ENCODE data around the gene ZNF665. TPM values are rescaled to one million over a fixed set of nuclear protein-coding genes. Genes with fewer than 3 reads are reported as not detected.
A peak's percentile ranks its signal among the peaks of the same experiment; 100 is the strongest.

Gene ZNF665
- total RNA-seq, 1 experiment from 2014 or later, result 3.0 TPM

DNA sequence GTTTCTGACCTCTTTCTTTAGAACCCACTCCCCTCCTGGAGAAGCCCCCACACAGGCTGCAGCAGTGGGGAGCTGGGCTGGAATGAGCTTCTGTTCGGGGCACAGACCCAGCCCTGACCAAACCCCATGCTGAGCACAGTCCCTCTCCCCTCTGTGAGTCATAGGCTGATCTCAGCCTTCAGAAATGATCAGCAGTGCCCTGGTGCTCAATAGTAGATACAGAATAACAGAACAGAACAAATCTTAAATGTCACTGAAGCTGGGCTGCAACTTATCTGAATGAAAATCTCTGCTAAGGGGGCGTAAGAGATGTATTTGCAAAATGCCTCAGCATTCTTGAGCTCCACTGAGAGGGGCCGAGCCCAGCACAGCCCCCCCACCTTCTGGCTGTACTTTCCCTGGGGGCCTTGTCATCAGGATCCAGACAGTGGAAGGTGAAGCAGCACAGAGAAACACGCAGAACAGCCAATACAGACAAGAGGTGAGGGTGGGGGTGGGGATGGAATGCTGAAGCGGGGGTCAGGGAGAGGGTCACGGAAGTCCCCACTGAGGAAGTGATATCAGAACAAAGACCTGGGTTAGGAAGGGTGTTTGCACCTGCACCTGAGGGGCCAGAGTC is 9.9 kb downstream of the ZNF665 start:
- Histone ChIP-seq H3K27ac (peak overlapping the region; percentile 51), H3K36me3 (no peaks in the 10 kb centered on the region; the same call in 1 of the 2 replicates), H3K27me3 (replicated peaks) (no peaks in the 10 kb centered on the region), H3K9me3 (replicated peaks) (peaks cover 2% of the 10 kb centered on the region; the same call in 1 of the 2 replicates), H3K4me3 (no peak overlapping the region), H3K4me1 (replicated peaks) (peaks cover 16% of the 10 kb centered on the region)
- peak in 1 of 2 experiments; percentile 39 for DNase-seq (ENCODE audit: low read depth in 1 of 2, low spot score in 2 of 2)

DNA sequence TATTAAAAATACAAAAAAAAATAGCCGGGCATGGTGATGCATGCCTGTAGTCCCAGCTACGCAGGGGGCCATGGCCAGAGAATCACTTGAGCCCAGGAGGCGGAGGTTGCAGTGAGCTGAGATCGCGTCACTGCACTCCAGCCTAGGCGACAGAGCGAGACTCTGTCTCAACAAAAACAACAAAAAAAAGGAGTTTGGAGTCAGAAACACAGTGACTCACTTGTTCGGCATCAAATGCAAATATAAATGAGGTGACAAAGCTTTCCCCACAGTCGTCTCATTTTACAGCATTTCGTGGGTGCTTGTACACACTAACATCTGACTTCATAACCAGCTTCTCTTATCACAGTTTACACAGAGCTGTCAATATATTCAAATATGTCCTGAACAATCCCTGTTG is 11.0 kb downstream of the ZNF665 start:
- Histone ChIP-seq H3K4me1 (replicated peaks) (peaks cover 16% of the 10 kb centered on the region), H3K27me3 (replicated peaks) (no peaks in the 10 kb centered on the region), H3K27ac (peak overlapping the region; percentile 51), H3K4me3 (no peak overlapping the region), H3K36me3 (no peaks in the 10 kb centered on the region; the same call in 1 of the 2 replicates), H3K9me3 (replicated peaks) (peaks cover 2% of the 10 kb centered on the region; the same call in 1 of the 2 replicates)
- peak in 1 of 2 experiments; percentile 55 for DNase-seq (ENCODE audit: low read depth in 1 of 2, low spot score in 2 of 2)

DNA sequence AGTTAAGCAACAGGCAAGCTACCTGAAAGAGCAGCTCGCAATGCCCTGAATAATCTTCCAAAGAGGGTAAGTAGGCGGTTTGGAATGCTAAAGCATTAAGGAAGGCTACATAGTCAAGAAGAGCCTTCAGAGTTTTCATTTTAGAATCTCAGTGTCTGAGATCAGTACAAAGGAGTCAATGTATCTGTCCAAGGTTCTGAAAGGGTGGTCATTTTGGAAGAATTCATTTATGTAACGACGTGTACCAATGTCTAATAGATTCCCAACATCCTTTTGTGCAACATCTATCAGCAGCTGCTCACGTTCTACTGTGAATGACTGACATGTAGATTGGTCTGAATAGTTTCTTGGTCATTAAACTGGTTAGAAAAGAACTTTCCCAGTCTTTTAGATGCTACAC is 15.2 kb downstream of the ZNF665 start:
- DNase-seq (ENCODE audit: low read depth in 1 of 2, low spot score in 2 of 2), result no peak
- Histone ChIP-seq H3K36me3 (no peaks in the 10 kb centered on the region; the same call in 1 of the 2 replicates), H3K27ac (no peak overlapping the region), H3K4me3 (no peak overlapping the region), H3K27me3 (replicated peaks) (no peaks in the 10 kb centered on the region), H3K9me3 (replicated peaks) (peaks cover 6% of the 10 kb centered on the region), H3K4me1 (replicated peaks) (peaks cover 7% of the 10 kb centered on the region)

DNA sequence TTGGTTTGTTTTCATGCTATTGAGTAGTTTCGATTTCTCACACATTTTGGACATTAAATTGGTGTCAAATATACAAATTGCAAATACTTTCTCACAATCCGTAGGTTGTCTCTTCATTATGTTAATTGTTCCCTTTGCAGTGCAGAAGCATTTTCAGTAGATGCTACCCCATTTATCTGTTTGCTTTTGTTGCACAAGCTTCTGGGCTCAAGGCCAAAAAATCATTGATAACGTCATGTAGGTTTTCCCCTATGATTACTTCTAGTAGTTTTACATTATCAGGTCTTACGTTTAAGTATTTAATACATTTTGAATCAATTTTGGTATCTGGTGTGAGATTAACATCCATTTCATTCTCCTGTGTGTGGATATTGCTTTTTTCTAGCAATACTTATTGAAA is 20.3 kb downstream of the ZNF665 start:
- H3K36me3 ChIP-seq, result no peaks in the 10 kb centered on the region
- H3K9me3 ChIP-seq (replicated peaks), result peaks cover 7% of the 10 kb centered on the region
- H3K4me3 ChIP-seq, result no peak overlapping the region
- DNase-seq (ENCODE audit: low read depth in 1 of 2, low spot score in 2 of 2), result no peak
- no peak overlapping the region for H3K27ac ChIP-seq
- no peaks in the 10 kb centered on the region for H3K4me1 ChIP-seq (replicated peaks)
- H3K27me3 ChIP-seq (replicated peaks), result no peaks in the 10 kb centered on the region

DNA sequence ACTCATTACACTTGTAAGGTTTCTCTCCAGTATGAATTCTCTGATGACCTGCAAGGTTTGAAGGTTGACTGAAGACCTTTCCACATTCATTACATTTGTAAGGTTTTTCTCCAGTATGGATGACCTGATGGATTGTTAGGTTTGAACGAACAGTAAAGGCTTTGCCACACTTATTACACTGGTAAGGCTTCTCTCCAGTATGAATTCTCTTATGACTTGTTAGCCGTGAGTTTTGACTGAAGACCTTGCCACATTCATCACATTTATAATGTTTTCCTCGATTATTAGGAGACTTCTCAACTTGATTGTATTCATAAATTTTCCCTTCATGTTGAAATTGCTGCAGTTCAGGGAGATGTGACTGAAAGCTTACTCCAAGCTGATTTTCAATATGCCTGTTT is 27.5 kb downstream of the ZNF665 start:
- Histone ChIP-seq H3K27me3 (replicated peaks) (no peaks in the 10 kb centered on the region), H3K36me3 (peaks cover 17% of the 10 kb centered on the region), H3K9me3 (replicated peaks) (peaks cover 33% of the 10 kb centered on the region), H3K27ac (no peak overlapping the region), H3K4me1 (replicated peaks) (no peaks in the 10 kb centered on the region), H3K4me3 (no peak overlapping the region)
- no peak for DNase-seq (ENCODE audit: low read depth in 1 of 2, low spot score in 2 of 2)

DNA sequence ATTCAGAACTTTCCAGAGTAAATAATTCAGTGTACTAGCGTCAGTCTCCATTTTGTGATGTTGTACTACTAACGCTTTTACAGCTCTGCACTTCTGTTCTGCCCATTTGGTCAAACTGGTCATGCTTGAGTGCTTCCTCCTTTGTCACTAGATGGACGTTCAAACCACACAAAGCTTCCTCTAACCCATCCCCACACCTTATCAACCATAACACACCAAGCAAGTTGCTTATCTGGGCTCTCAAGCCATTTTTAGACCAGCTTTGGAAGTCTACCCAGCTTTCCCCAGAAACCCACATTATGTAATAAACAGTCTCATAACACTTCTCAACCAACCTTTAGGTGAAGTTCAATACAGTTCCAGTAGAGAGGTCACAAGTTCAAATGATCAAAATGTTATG is 32.0 kb downstream of the ZNF665 start:
- no peak overlapping the region for H3K4me3 ChIP-seq
- H3K4me1 ChIP-seq (replicated peaks), result peaks cover 7% of the 10 kb centered on the region
- peaks cover 26% of the 10 kb centered on the region for H3K9me3 ChIP-seq (replicated peaks)
- no peak overlapping the region for H3K27ac ChIP-seq
- H3K27me3 ChIP-seq (replicated peaks), result no peaks in the 10 kb centered on the region
- no peak for DNase-seq (ENCODE audit: low read depth in 1 of 2, low spot score in 2 of 2)
- peaks cover 16% of the 10 kb centered on the region for H3K36me3 ChIP-seq

DNA sequence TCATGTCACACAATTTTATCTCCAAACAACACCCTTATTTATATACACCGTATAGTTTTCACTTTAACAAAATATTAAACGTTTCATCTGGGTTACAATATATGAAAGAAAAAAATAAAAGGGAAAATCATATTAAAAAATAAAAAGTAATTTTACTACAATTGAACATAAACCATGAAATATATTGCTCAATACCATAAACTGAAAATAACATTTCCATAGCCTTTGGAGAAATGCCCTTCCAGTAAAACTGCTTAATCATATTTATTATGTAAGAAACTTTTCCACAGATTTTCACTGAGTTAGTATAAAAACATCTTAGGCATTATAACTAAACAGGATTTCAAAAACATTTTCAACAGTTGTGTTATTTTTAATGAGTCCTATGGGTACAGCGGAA is 32.8 kb downstream of the ZNF665 start:
- H3K27ac ChIP-seq, result no peak overlapping the region
- no peaks in the 10 kb centered on the region for H3K27me3 ChIP-seq (replicated peaks)
- peaks cover 9% of the 10 kb centered on the region for H3K36me3 ChIP-seq
- peaks cover 20% of the 10 kb centered on the region for H3K9me3 ChIP-seq (replicated peaks)
- peaks cover 7% of the 10 kb centered on the region for H3K4me1 ChIP-seq (replicated peaks)
- no peak for DNase-seq (ENCODE audit: low read depth in 1 of 2, low spot score in 2 of 2)
- no peak overlapping the region for H3K4me3 ChIP-seq

DNA sequence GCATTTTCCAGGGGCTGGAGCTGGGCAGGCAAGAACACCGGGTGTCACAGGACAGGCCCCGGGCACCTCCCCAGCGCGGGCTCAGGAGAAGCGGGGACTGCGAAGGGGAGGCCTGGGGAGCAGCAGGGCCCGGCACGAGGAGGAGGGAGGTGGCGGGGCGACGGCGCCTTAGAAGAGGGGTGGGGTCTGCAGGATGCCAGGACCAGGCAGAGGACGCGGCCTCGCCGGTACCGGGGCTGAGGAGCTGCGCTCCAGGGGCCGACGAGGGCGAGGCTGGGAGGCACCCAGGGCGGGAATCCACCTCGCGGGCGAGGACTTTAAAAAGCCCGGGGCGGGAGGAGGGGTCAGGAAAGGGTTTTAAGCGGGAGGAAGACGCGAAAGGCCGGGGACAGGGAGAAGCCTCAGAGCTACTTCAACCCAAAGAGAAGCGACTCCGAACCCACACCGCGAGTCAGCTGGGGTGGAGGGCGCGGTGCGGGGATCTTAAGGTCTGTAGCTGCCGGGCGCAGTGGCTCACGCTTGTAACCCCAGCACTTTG is 35.0 kb downstream of the ZNF665 start:
- no peak overlapping the region for H3K27ac ChIP-seq
- DNase-seq (ENCODE audit: low read depth in 1 of 2, low spot score in 2 of 2), result peak; percentile 34 to 50
- no peaks in the 10 kb centered on the region for H3K27me3 ChIP-seq (replicated peaks)
- H3K4me3 ChIP-seq, result peak overlapping the region; percentile 49
- no peaks in the 10 kb centered on the region for H3K36me3 ChIP-seq
- peaks cover 7% of the 10 kb centered on the region for H3K4me1 ChIP-seq (replicated peaks)
- H3K9me3 ChIP-seq (replicated peaks), result peaks cover 6% of the 10 kb centered on the region; the same call in 1 of the 2 replicates

DNA sequence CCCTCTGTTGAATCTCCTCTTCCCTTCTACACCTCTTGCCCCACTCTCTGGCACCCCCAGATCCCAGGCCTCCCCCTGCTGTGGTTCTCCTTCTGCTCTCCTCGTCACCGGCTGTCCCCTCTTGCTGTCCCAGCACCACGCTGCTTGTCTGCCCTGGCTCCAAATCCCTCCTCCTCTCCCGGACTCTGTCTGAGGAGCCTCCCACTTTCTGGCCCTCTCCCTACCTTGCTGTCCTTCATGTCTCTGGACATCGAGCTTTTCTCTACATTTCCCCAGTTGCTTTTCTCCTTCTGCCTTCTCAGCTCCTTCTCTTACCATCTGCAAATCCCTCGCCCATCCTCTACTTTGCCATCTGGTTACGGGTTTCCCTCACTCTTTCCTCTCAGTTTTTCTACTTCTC is 35.5 kb downstream of the ZNF665 start:
- DNase-seq (ENCODE audit: low read depth in 1 of 2, low spot score in 2 of 2), result peak in 1 of 2 experiments; percentile 2
- Histone ChIP-seq H3K27me3 (replicated peaks) (no peaks in the 10 kb centered on the region), H3K4me1 (replicated peaks) (peaks cover 7% of the 10 kb centered on the region), H3K4me3 (peak overlapping the region; percentile 49), H3K27ac (no peak overlapping the region), H3K36me3 (no peaks in the 10 kb centered on the region), H3K9me3 (replicated peaks) (peaks cover 6% of the 10 kb centered on the region; the same call in 1 of the 2 replicates)

DNA sequence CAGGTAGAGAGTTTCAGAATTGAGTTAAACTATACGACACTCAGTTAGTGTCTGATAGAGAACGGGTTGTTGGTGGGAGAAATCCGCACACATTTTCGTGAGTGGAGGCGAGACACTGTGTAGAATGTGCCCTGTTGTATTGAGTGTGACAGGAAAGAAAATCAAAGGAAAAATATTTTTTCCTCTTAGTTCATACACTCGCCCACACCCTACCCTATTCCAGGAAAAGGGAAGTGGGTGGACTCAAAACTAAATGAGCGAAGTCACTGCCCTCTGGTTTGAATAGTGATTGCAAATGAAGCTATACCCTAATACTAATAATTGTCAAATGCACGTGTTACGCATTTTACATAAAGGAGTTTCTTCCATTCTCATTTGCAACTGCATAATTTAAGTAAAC is 36.3 kb downstream of the ZNF665 start:
- DNase-seq (ENCODE audit: low read depth in 1 of 2, low spot score in 2 of 2), result no peak
- H3K27ac ChIP-seq, result no peak overlapping the region
- no peaks in the 10 kb centered on the region for H3K36me3 ChIP-seq
- peaks cover 7% of the 10 kb centered on the region for H3K4me1 ChIP-seq (replicated peaks)
- H3K9me3 ChIP-seq (replicated peaks), result peaks cover 6% of the 10 kb centered on the region; the same call in 1 of the 2 replicates
- H3K4me3 ChIP-seq, result no peak overlapping the region
- H3K27me3 ChIP-seq (replicated peaks), result no peaks in the 10 kb centered on the region

DNA sequence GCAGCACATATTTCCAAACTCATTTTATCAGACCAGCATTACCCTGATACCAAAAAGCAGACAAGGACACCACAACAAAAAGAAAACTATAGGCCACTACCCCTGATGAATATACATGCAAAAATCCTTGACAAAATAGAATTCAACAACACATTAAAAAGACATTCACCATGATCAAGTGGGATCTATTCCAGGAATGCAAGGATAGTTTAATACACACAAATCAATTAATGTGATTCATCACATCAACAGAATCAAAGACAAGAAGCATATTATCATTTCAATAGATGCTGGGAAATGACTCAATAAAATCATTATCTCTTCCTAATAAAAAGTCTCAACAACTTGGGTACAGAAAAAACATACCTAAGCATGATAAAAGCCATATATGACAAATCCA is 45.5 kb downstream of the ZNF665 start:
- H3K4me1 ChIP-seq (replicated peaks), result no peaks in the 10 kb centered on the region
- H3K9me3 ChIP-seq (replicated peaks), result peaks cover 4% of the 10 kb centered on the region; the same call in 1 of the 2 replicates
- DNase-seq (ENCODE audit: low read depth in 1 of 2, low spot score in 2 of 2), result no peak
- H3K4me3 ChIP-seq, result no peak overlapping the region
- no peaks in the 10 kb centered on the region for H3K27me3 ChIP-seq (replicated peaks)
- peaks cover 35% of the 10 kb centered on the region for H3K36me3 ChIP-seq
- no peak overlapping the region for H3K27ac ChIP-seq

DNA sequence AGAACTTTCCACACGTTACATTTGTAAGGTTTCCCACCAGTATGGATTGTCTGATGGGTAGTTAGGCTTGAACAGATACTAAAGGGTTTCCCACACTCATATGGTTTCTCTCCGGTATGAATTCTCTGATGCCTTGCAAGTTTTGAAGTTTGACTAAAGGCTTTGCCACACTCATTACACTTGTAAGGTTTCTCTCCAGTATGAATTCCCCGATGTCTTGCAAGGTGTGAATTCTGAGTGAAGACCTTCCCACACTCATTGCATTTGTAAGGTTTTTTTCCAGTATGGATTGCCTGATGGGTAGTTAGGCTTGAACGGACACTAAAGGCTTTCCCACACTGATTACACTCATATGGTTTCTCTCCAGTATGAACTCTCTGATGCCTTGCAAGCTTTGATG is 52.8 kb downstream of the ZNF665 start:
- H3K27me3 ChIP-seq (replicated peaks), result no peaks in the 10 kb centered on the region
- H3K4me1 ChIP-seq (replicated peaks), result no peaks in the 10 kb centered on the region
- no peak overlapping the region for H3K27ac ChIP-seq
- H3K4me3 ChIP-seq, result no peak overlapping the region
- H3K9me3 ChIP-seq (replicated peaks), result peaks cover 11% of the 10 kb centered on the region
- H3K36me3 ChIP-seq, result peaks cover 35% of the 10 kb centered on the region
- DNase-seq (ENCODE audit: low read depth in 1 of 2, low spot score in 2 of 2), result no peak

DNA sequence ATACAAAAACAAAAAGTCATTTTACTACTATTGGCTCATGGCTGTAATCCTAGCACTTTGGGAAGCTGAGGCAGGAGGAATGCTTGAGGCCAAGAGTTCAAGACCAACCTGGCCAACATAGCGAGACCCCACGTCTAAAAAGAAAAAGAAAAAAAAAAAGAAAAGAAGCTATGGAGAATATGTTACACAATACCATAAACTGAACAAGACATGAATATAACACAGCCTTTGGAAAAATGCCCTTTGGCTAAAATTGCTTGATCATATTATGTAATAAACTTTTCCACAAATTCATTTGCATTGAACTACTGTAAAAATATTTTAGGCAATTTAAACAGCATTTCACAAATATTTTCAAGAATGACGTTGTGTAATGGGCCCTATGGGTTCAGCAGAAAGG is 56.7 kb downstream of the ZNF665 start:
- peaks cover 9% of the 10 kb centered on the region for H3K4me1 ChIP-seq (replicated peaks)
- H3K27me3 ChIP-seq (replicated peaks), result no peaks in the 10 kb centered on the region
- H3K27ac ChIP-seq, result no peak overlapping the region
- H3K9me3 ChIP-seq (replicated peaks), result peaks cover 2% of the 10 kb centered on the region; the same call in 1 of the 2 replicates
- H3K36me3 ChIP-seq, result peaks cover 11% of the 10 kb centered on the region
- no peak for DNase-seq (ENCODE audit: low read depth in 1 of 2, low spot score in 2 of 2)
- no peak overlapping the region for H3K4me3 ChIP-seq

DNA sequence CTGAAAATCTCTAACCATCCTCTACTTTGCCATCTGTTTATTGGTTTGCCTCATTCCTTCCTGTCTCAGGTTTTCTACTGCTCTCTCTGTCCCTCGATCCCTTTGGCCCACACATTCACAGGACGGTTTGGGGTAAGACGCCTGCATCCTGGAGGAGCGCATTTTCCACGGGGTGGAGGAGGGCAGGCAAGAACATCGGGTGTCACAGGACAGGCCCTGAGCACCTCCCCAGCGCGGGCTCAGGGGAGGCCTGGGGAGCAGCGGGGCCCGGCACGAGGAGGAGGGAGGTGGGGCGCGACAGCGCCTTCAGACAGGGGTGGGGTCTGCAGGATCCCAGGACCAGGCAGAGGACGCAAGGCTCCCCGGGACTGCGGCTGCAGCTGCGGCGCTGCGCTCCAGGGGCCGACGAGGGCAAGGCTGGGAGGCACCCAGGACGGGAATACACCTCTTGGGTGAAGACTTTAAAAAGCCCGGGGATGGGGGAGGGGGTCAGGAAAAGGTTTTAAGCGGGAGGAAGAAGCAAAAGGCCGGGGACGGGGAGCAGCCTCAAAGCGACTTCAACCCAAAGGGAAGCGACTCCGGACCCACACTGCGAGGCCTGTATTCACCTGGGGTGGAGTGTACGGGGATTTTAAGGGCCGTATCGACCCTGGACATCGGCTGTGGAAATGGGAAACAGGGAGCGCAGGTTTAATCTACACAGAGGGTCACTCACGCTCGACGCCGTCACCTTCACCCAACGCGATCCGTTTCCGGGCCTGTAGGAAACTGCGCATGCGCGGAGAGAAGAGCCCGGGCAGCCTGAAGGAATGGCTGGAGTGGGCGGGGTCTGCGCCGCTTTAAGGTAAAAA is 60.8 kb downstream of the ZNF665 start, which contains the start of gene ZNF415:
Gene ZNF415 (minus strand): TSS at position 770 of the 851 bp plus-strand sequence. CDS start 10,234 bp downstream, outside the sequence.
- peak within 1 kb of the TSS; percentile 47; the same call in 1 of the 2 replicates for H3K27ac ChIP-seq
- H3K36me3 ChIP-seq, result no peaks in the 10 kb centered on the region
- peak; percentile 79 to 85 for DNase-seq (ENCODE audit: low read depth in 1 of 2, low spot score in 2 of 2)
- H3K4me1 ChIP-seq (replicated peaks), result peaks cover 9% of the 10 kb centered on the region
- H3K27me3 ChIP-seq (replicated peaks), result no peaks in the 10 kb centered on the region
- peak within 1 kb of the TSS; percentile 49 for H3K4me3 ChIP-seq
- no peaks in the 10 kb centered on the region for H3K9me3 ChIP-seq (replicated peaks)
